GM12892 (cell line): ENCODE data around the gene DENND1A.

Experiments
- POLR2A ChIP-seq: IDR thresholded peaks from 2 replicates; pipeline ENCODE4 v1.6.1; 2011; ENCODE audit warnings: low read depth, low read length, control low read depth
- TAF1 ChIP-seq: IDR thresholded peaks from 2 replicates; pipeline ENCODE4 v1.6.1; 2011; ENCODE audit warnings: low read depth, mild to moderate bottlenecking, control low read depth, low read length, borderline replicate concordance

DNA sequence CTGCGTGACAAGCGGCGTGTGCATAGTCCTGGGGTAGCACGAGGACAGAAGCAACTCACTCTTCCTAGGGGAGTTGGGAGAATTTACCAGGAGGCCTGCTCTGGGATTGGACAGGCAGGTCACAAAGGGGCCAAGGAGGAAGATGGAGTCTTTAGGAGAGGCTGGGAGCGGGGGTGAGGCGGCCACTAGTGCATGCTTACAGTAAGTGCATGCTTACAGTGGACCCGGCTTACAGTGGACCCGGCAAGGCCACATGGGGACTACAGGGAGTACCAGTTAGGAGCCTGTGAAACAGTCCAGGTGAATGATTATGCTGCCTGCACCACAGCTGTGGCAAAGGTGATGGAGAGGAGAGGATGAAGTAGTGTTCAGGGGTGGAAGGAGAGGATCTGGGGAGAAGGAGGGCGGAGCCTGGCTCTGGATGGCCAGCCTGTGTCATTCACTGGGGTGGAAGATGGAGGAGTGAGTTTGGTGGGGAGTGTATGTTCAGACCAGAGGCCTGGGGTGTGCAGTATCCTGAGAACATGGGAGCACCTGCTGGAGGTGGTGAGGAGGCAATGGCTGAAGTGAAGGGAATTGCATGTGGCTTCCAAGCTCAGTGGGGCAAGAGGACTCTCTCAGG is 495.2 kb downstream of the DENND1A start:
- TF ChIP-seq POLR2A (no peak), TAF1 (no peak)
